DND-41 (cell line): ENCODE results near the gene GSTA4.

ENCODE experiments used
- ATAC-seq: fragments of 200-7000 bp; cut with Tn5 transposase; 3 replicates; pipeline ENCODE4 v1.9.1; 2021; ENCODE audit warnings: low read depth; ENCODE audit not compliant: insufficient read depth
- DNase-seq: peaks from one replicate; pipeline ENCODE4 v3.0.0-alpha.2; 2020
- H2AFZ ChIP-seq: 2 replicates; pipeline ENCODE4 v1.6.0; 2012; ENCODE audit warnings: low read depth, low read length
- H3K27ac ChIP-seq: 2 replicates; pipeline ENCODE4 v1.5.1; 2012; ENCODE audit warnings: low read length, inconsistent platforms
- H3K27me3 ChIP-seq: fragments of 200-600 bp; sonication (generic); 2 replicates; pipeline ENCODE4 v1.6.0; 2012; ENCODE audit warnings: low read length, mild to moderate bottlenecking, inconsistent platforms; ENCODE audit not compliant: insufficient read depth, poor library complexity
- H3K36me3 ChIP-seq: 2 replicates; pipeline ENCODE4 v1.5.1; 2012; ENCODE audit warnings: low read length, inconsistent platforms; ENCODE audit not compliant: insufficient read depth
- H3K4me1 ChIP-seq: 2 replicates; pipeline ENCODE4 v1.5.1; 2012; ENCODE audit warnings: mild to moderate bottlenecking, low read length; ENCODE audit not compliant: insufficient read depth
- H3K4me2 ChIP-seq: 2 replicates; pipeline ENCODE4 v1.6.0; 2012; ENCODE audit warnings: mild to moderate bottlenecking, moderate library complexity, low read length, inconsistent platforms; ENCODE audit not compliant: insufficient read depth
- H3K4me3 ChIP-seq, 2 experiments: fragments of 200-600 bp in 1 of 2; shearing (Covaris generic) in 1 of 2; 2 replicates each; pipeline ENCODE4 v1.5.1; 2012 to 2016; ENCODE audit warnings: inconsistent platforms in 2 of 2, low read length in 2 of 2, mild to moderate bottlenecking in 2 of 2, low read depth in 1 of 2, moderate library complexity in 1 of 2
- H3K79me2 ChIP-seq: 2 replicates; pipeline ENCODE4 v1.6.0; 2012; ENCODE audit warnings: low read length, inconsistent platforms; ENCODE audit not compliant: insufficient read depth
- H3K9ac ChIP-seq: 2 replicates; pipeline ENCODE4 v1.6.0; 2012; ENCODE audit warnings: low read depth, mild to moderate bottlenecking, inconsistent platforms, low read length, moderate library complexity
- H3K9me3 ChIP-seq: 2 replicates; pipeline ENCODE4 v1.5.1; 2012; ENCODE audit warnings: low read length, moderate library complexity, mild to moderate bottlenecking, inconsistent platforms; ENCODE audit not compliant: insufficient read depth, severe bottlenecking
- H4K20me1 ChIP-seq: 2 replicates; pipeline ENCODE4 v1.6.0; 2012; ENCODE audit warnings: low read length; ENCODE audit not compliant: insufficient read depth
- CTCF ChIP-seq: IDR thresholded peaks from 2 replicates; pipeline ENCODE4 v1.5.1; 2012; ENCODE audit warnings: borderline replicate concordance, low read length, moderate library complexity, mild to moderate bottlenecking; ENCODE audit not compliant: poor library complexity, severe bottlenecking; ENCODE audit errors: extremely low read depth
- EZH2 ChIP-seq: IDR thresholded peaks from 3 replicates; pipeline ENCODE4 v1.6.1; 2012; ENCODE audit warnings: borderline replicate concordance, low read depth, mild to moderate bottlenecking, moderate library complexity, low read length, inconsistent platforms; ENCODE audit not compliant: severe bottlenecking

GSTA4 gene

DNA sequence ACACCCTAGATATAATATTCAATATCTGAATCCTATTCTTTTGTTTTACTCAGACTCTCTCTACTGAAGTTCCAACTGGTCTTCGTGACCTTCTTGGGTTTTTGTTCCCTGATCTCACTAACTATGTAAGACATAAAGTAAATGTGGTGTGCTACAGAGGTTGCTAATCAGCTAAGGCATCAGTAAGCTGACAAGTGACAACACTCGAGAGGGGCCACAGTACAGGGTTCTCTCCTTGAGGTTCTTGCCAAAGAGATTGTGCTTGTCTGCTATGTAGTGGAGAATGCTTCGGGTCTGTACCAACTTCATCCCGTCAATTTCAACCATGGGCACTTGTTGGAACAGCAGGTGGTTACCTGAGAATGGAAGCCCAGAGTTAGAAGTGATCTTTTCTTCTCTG is 9.9 kb downstream of the GSTA4 start:
- TF ChIP-seq EZH2: no peak
- TF ChIP-seq CTCF: no peak
- Histone ChIP-seq H4K20me1 (peaks cover 23% of the 10 kb centered on the region; the same call in 1 of the 2 replicates), H3K9me3 (no peaks in the 10 kb centered on the region), H3K9ac (no peak overlapping the region), H2AFZ (no peak overlapping the region), H3K4me1 (peaks cover 17% of the 10 kb centered on the region), H3K4me2 (no peak overlapping the region), H3K4me3 (no peak overlapping the region), H3K27me3 (peaks cover 35% of the 10 kb centered on the region), H3K36me3 (no peaks in the 10 kb centered on the region), H3K79me2 (no peaks in the 10 kb centered on the region), H3K27ac (no peak overlapping the region)
- no peak for ATAC-seq
- no peak for DNase-seq

- DNase-seq (peak; percentile 50), ATAC-seq (peak; percentile 96)
- Histone ChIP-seq H3K27me3 (peaks cover 36% of the 10 kb centered on the region), H3K79me2 (no peaks in the 10 kb centered on the region), H3K9me3 (no peaks in the 10 kb centered on the region), H3K4me3 (no peak overlapping the region), H3K4me2 (no peak overlapping the region), H3K27ac (no peak overlapping the region), H3K4me1 (peaks cover 17% of the 10 kb centered on the region), H4K20me1 (peaks cover 23% of the 10 kb centered on the region; the same call in 1 of the 2 replicates), H3K9ac (no peak overlapping the region), H2AFZ (no peak overlapping the region), H3K36me3 (no peaks in the 10 kb centered on the region)
- TF ChIP-seq CTCF (no peak), EZH2 (no peak)
Observed at GRCh38 chr6:52984247-52984646, 10.8 kb downstream of the GSTA4 start.

- DNase-seq (no peak), ATAC-seq (no peak)
- Histone ChIP-seq H3K27me3 (peaks cover 41% of the 10 kb centered on the region), H3K79me2 (no peaks in the 10 kb centered on the region), H2AFZ (no peak overlapping the region), H3K9me3 (no peaks in the 10 kb centered on the region), H3K4me2 (no peak overlapping the region), H3K36me3 (no peaks in the 10 kb centered on the region), H3K4me3 (no peak overlapping the region), H4K20me1 (peaks cover 23% of the 10 kb centered on the region; the same call in 1 of the 2 replicates), H3K9ac (no peak overlapping the region), H3K27ac (no peak overlapping the region), H3K4me1 (peaks cover 17% of the 10 kb centered on the region)
- TF ChIP-seq CTCF: no peak
- TF ChIP-seq EZH2: no peak
Observed at GRCh38 chr6:52983159-52983848, 11.8 kb downstream of the GSTA4 start.

GRCh38 chr6:52982680-52983079 is 12.4 kb downstream of the GSTA4 start:
- no peak for ATAC-seq
- Histone ChIP-seq H4K20me1 (peaks cover 23% of the 10 kb centered on the region; the same call in 1 of the 2 replicates), H3K27me3 (peaks cover 38% of the 10 kb centered on the region), H3K79me2 (no peaks in the 10 kb centered on the region), H3K4me3 (no peak overlapping the region), H2AFZ (no peak overlapping the region), H3K9ac (no peak overlapping the region), H3K4me1 (peaks cover 17% of the 10 kb centered on the region), H3K9me3 (no peaks in the 10 kb centered on the region), H3K4me2 (no peak overlapping the region), H3K36me3 (no peaks in the 10 kb centered on the region), H3K27ac (no peak overlapping the region)
- no peak for DNase-seq
- no peak for TF ChIP-seq EZH2
- no peak for TF ChIP-seq CTCF
